ENCODE results near the gene GRM2.
"Not testable (repeated sequence)": the region's sequence is repeated elsewhere in the genome, so short reads cannot be mapped to it uniquely, and the experiment has no call there.

GRCh38 chr3:51742320-51742719, 35.5 kb downstream of the GRM2 start:
- not testable (repeated sequence) for TF ChIP-seq CTCF (conservative IDR thresholded peaks at IDR 0.05 in 1 of 2, IDR thresholded peaks at IDR 0.05 in 1 of 2; ENCODE audit: extremely low read depth in 1 of 2, insufficient read depth in 1 of 2, low read depth in 1 of 2, low read length in 2 of 2); EZH2 (IDR thresholded peaks at IDR 0.05; ENCODE audit: borderline replicate concordance, low read length)
